GM18867 (cell line): ENCODE data around the gene LUZP1.

Experiments used
- ATAC-seq: cut with Tn5 transposase; IDR thresholded peaks from one replicate; pipeline ENCODE4 v1.9.1; 2021; ENCODE audit warnings: mild to moderate bottlenecking, moderate library complexity; ENCODE audit not compliant: unreplicated experiment

The LUZP1 gene

GRCh38 chr1:23156940-23157339 is 11.7 kb downstream of the LUZP1 start:
- ATAC-seq = no peak

- no peak for ATAC-seq
These were observed 15.5 kb downstream of the LUZP1 start for GRCh38 chr1:23152966-23153684.

DNA sequence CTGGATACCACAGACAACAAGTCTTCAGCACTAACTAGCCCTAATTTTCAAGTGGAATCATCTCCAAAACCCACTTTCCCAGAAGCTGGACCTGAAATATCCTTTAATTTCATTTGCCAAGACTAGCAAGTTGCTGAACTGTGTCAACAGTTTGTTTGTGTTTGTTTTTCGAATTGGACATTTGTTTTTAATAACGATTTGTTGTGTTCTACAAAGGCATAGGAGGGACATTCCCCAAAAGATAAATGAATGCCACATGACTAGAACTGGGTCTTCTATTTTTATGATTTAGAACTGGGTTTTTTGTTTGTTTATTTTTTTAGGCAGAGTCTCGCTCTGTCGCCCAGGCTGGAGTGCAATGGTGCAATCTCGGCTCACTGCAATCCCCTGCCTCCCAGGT is 17.9 kb downstream of the LUZP1 start:
- no peak for ATAC-seq

GRCh38 chr1:23150125-23150524 is 18.5 kb downstream of the LUZP1 start:
- ATAC-seq = no peak

GRCh38 chr1:23149114-23149513 is 19.5 kb downstream of the LUZP1 start:
- no peak for ATAC-seq

DNA sequence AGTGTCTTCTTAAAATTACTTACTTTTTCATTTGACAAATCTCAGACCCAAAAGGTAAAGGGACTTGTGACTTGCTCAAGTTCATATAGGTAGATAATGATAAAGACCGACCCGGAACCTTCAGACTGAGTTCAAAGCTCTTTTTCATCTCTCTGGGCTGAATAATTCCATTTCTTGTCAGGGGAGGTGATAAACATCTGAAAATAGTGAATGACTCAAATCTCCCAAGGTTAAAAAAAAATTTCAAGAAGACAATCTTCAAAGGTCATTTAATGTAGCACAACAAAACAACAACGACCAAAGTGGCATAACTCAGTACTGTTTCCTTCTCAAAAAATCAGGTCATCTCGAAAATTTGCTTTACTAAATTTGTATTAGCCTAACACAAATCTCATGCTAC is 20.6 kb downstream of the LUZP1 start:
- ATAC-seq = no peak

DNA sequence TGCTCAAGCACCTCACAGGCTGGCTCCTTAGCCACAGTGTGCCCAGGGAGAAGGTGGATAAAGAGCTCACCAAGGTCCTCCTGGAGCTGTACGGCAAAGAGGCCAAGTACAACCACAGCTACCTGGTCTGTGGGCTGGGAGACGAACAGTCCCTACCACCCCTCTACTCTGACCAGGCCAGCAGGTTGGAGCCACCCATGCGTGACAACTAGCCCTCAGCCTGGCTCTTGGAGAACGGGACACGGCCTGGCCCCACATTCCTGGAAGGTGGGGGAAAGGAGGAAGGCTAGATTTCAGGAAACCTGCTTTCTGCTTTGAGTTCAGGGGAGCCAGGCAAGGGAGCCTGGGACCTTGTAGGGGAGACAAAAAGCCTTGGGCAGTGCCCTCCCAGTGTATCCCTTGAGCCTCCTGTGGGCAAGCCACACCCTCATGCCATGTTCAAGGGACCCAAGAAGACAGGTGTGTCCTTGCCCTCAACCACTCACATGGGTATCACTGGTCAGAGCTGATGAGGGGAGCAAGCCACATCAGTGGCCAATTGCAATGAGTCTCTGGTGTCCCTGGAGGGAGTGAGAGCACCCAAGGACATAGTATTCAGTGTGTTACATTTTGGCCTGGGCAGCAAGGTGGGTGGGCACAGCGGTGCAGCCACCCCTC is 27.6 kb downstream of the LUZP1 start:
- no peak for ATAC-seq

GRCh38 chr1:23135268-23135667 is 33.4 kb downstream of the LUZP1 start:
- ATAC-seq = no peak

DNA sequence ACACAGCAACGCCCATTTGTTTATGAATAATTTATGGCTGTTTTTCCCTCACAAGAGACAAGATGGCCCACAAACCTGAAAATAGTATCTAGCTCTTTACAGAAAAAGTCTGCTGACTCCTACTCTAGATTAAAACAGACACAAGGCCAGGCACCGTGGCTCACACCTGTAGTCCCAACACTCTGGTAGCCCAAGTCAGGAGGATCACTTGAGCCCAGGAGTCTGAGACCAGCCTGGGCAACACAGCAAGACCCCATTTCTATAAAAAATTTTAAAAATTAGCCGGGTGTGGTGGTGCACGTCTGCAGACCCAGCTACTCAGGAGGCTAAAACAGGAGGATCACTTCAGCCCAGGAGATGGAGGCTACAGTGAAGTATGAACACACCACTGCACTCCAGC is 34.6 kb downstream of the LUZP1 start:
- ATAC-seq = no peak

GRCh38 chr1:23133587-23133986 is 35.1 kb downstream of the LUZP1 start:
- ATAC-seq = no peak

- ATAC-seq = no peak
These were observed 36.6 kb downstream of the LUZP1 start for GRCh38 chr1:23132033-23132432.

DNA sequence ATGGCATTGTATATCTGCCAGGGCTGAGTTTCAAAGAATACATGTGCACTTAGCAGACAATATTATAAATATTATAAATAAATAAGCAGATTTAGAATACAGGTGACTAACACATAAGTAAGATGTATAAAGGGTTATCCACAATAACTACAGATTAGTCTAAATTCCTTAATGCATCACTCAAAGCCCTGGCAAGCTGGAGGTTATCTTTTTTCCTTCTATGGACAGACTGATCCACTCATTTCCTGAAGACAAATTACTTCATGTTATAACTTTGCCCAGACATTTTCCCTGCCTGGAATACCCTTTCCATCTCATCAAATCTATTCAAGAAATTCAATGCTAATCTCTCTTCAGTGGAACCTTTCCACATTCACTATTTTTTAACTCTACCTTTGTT is 38.8 kb downstream of the LUZP1 start:
- no peak for ATAC-seq

- ATAC-seq = no peak
These were observed 41.9 kb downstream of the LUZP1 start for GRCh38 chr1:23126801-23127200.

- ATAC-seq = no peak
These were observed 42.5 kb downstream of the LUZP1 start for GRCh38 chr1:23126200-23126599.

DNA sequence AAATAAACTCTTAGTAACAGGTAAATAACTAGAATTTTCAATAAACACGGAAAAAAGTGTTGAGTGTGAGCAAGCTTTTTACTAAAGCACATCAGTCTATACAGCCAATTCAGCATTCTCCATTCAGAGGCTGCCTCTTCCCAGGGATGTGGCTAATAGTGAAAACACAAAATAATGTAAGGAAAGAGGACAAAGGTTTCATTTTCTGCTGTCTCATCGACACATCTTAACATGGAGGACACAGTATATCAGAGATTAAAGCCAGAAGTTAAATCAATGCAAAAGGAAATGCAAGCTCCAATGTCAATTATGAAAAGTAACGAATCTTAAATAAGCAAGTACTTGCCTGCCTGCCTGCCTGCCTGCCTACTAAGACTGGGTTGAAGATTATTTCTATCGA is 43.2 kb downstream of the LUZP1 start:
- no peak for ATAC-seq

- no peak for ATAC-seq
These were observed 44.2 kb downstream of the LUZP1 start for GRCh38 chr1:23124259-23125026.

GRCh38 chr1:23123528-23123927 is 45.1 kb downstream of the LUZP1 start:
- no peak for ATAC-seq

- ATAC-seq = no peak
These were observed 45.9 kb downstream of the LUZP1 start for GRCh38 chr1:23122796-23123195.

DNA sequence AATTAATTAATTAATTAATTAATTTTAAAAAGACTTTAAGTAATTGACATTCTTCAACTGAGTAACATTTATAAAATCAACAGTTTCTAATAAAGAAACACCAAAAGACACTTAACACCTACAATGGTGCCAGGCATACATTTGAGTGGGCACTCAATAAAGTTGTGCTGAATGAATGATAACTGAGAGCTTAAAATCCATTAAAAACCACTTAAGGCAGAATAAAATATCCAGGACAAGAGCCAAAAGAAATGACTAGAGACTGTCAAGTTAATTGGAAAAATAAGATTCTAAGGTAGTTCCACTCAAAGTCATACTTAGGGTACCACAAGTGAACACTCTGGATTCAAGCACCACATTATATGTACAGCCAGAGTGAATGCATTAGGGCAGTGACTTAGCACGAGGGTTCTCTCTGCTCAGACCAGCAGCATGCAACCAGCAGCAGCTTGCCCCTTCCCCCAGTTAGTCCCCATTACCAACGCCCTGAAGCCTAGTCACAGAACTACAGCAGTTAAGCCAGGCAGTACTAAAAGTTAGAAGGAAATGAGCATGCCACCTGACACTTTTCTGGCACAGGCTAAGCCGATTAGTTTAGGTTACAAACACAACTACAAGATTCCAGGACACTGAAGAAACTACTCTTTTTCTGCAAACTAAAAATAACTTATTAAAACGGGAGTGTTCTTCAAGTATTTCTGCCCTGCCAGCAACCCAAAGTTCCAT is 46.5 kb downstream of the LUZP1 start:
- ATAC-seq = no peak

GRCh38 chr1:23120383-23120782 is 48.3 kb downstream of the LUZP1 start:
- ATAC-seq = no peak
